Suprapubic skin (tissue), 4 donors: ENCODE data around the gene YWHAQ.

Experiments
- CTCF ChIP-seq, 2 donors: fragments of 200-600 bp in 1 of 2; fragments of 450-650 bp in 1 of 2; sonication (generic) in 1 of 2; IDR thresholded peaks; one replicate each; pipeline ENCODE4 v1.5.1; 2016 to 2019; ENCODE audit warnings: antibody characterized with exemption in 2 of 2, mild to moderate bottlenecking in 1 of 2, moderate library complexity in 1 of 2
- POLR2A ChIP-seq, 2 donors: fragments of 450-650 bp; IDR thresholded peaks; one replicate each; pipeline ENCODE4 v1.6.1; 2017; ENCODE audit warnings: antibody characterized with exemption in 2 of 2, mild to moderate bottlenecking in 2 of 2, moderate library complexity in 2 of 2
- POLR2AphosphoS5 ChIP-seq, 3 donors: sonication (generic); formaldehyde crosslinking; IDR thresholded peaks; one replicate each; pipeline ENCODE4 v1.6.1; 2017; ENCODE audit warnings: antibody characterized with exemption in 3 of 3

GRCh38 chr2:9614562-9614961 lies 16.2 kb downstream of the YWHAQ start:
- TF ChIP-seq CTCF (IDR thresholded peaks at IDR 0.05) (no peak), POLR2A (IDR thresholded peaks at IDR 0.05) (no peak), POLR2AphosphoS5 (IDR thresholded peaks at IDR 0.05) (no peak)
